ENCODE results near the gene MKNK2.
"Not testable (repeated sequence)": the region's sequence is repeated elsewhere in the genome, so short reads cannot be mapped to it uniquely, and the experiment has no call there.

- TF ChIP-seq CTCF (IDR thresholded peaks at IDR 0.05 in 2 of 3, conservative IDR thresholded peaks at IDR 0.05 in 1 of 3; ENCODE audit: borderline replicate concordance in 1 of 3, insufficient read depth in 1 of 3, low read depth in 2 of 3, low read length in 2 of 3); POLR2A (IDR thresholded peaks at IDR 0.05; ENCODE audit: borderline replicate concordance, extremely low read depth, insufficient read depth, insufficient read length); JUND (IDR thresholded peaks at IDR 0.05); ZFX (IDR thresholded peaks at IDR 0.05); RAD21 (IDR thresholded peaks at IDR 0.05; ENCODE audit: low read depth); YY1 (IDR thresholded peaks at IDR 0.05; ENCODE audit: extremely low read depth, insufficient replicate concordance, low read depth, low read length); ATF3 (IDR thresholded peaks at IDR 0.05); TCF7L2 (IDR thresholded peaks at IDR 0.05; ENCODE audit: borderline replicate concordance, extremely low read depth, insufficient read depth, insufficient read length): not testable (repeated sequence)
Observed at GRCh38 chr19:1988464-1988863, 62.6 kb downstream of the MKNK2 start.
